B cell (primary cell): ENCODE data around the gene CDC45. TPM values are rescaled to one million over a fixed set of nuclear protein-coding genes. Genes with fewer than 3 reads are reported as not detected.

Source experiments
- ATAC-seq: fragments of 200-7000 bp; cut with Tn5 transposase; one replicate; pipeline ENCODE4 v1.10.0; 2021; ENCODE audit warnings: low read depth, mild to moderate bottlenecking, moderate number of reproducible peaks, moderate library complexity
- CTCF ChIA-PET: fragments of 350-600 bp; sonication (Branson Sonifier 250); formaldehyde crosslinking; loops from one replicate; lab custom pipeline; 2021; ENCODE audit warnings: antibody characterized with exemption, inconsistent platforms; lab: Charles Lee
- POLR2A ChIA-PET: fragments of 350-600 bp; sonication (Branson Sonifier 250); formaldehyde crosslinking; loops from one replicate; lab custom pipeline; 2021; ENCODE audit warnings: antibody characterized with exemption; lab: Charles Lee
- DNase-seq: peaks from one replicate; pipeline ENCODE4 v3.0.0; 2013
- H2AFZ ChIP-seq: 2 replicates; pipeline ENCODE4 v1.6.1; 2012; ENCODE audit warnings: mild to moderate bottlenecking, low read depth, low read length; ENCODE audit not compliant: insufficient read depth, poor library complexity, severe bottlenecking
- H3K27ac ChIP-seq, 2 donors: 1 replicate in 1 of 2; 2 replicates in 1 of 2; pipeline ENCODE4 v1.5.1; 2012 to 2013; ENCODE audit warnings: low read length in 2 of 2, mild to moderate bottlenecking in 2 of 2, moderate library complexity in 1 of 2
- H3K27me3 ChIP-seq, 4 experiments: fragments of 200-600 bp in 1 of 4; sonication (generic) in 1 of 4; replicated peaks in 1 of 4; 1 replicate in 2 of 4; 2 replicates in 2 of 4; pipeline versions ENCODE4 v1.6.1 to v1.7.0; 2013 to 2016; ENCODE audit warnings: low read length in 3 of 4, mild to moderate bottlenecking in 2 of 4, mixed read lengths in 1 of 4, moderate library complexity in 1 of 4; ENCODE audit not compliant: insufficient read depth in 4 of 4, control insufficient read depth in 3 of 4; ENCODE audit errors: control extremely low read depth in 1 of 4
- H3K36me3 ChIP-seq, 2 experiments: replicated peaks in 1 of 2; 1 replicate in 1 of 2; 2 replicates in 1 of 2; pipeline versions ENCODE4 v1.6.1 to v1.7.1; 2013; ENCODE audit warnings: low read length in 1 of 2; ENCODE audit not compliant: insufficient read depth in 2 of 2, control insufficient read depth in 1 of 2; ENCODE audit errors: control extremely low read depth in 1 of 2, extremely low read depth in 1 of 2
- H3K4me1 ChIP-seq, 2 donors: fragments of 200-600 bp in 1 of 2; sonication (generic) in 1 of 2; 1 replicate in 1 of 2; 2 replicates in 1 of 2; pipeline versions ENCODE4 v1.5.1 to v1.6.1; 2013 to 2017; ENCODE audit warnings: low read length in 2 of 2; ENCODE audit not compliant: control insufficient read depth in 2 of 2, insufficient read depth in 2 of 2
- H3K4me2 ChIP-seq: replicated peaks from 2 replicates; pipeline ENCODE3; 2012; ENCODE audit warnings: mild to moderate bottlenecking, low read depth, low read length; ENCODE audit not compliant: poor library complexity, severe bottlenecking
- H3K4me3 ChIP-seq, 5 experiments: fragments of 200-600 bp in 1 of 5; sonication (generic) in 1 of 5; 1 replicate in 3 of 5; 2 replicates in 2 of 5; pipeline versions ENCODE4 v1.5.1 to v1.7.0; 2011 to 2016; ENCODE audit warnings: low read length in 4 of 5, mild to moderate bottlenecking in 4 of 5, low read depth in 2 of 5, control low read depth in 1 of 5, moderate library complexity in 1 of 5; ENCODE audit not compliant: insufficient read depth in 1 of 5; ENCODE audit errors: control extremely low read depth in 1 of 5, extremely low read depth in 1 of 5
- H3K79me2 ChIP-seq: fragments of 200-600 bp; sonication (generic); one replicate; pipeline ENCODE4 v1.6.0; 2016; ENCODE audit warnings: low read length; ENCODE audit not compliant: control insufficient read depth, insufficient read depth
- H3K9ac ChIP-seq: fragments of 200-600 bp; sonication (generic); 2 replicates; pipeline ENCODE4 v1.6.1; 2017; ENCODE audit warnings: mild to moderate bottlenecking, low read length, moderate library complexity
- H3K9me3 ChIP-seq, 3 donors: one replicate each; pipeline versions ENCODE4 v1.6.1 to v1.7.1; 2013; ENCODE audit warnings: low read length in 2 of 3; ENCODE audit not compliant: control insufficient read depth in 2 of 3, insufficient read depth in 1 of 3; ENCODE audit errors: control extremely low read depth in 1 of 3
- H4K20me1 ChIP-seq: 2 replicates; pipeline ENCODE4 v1.6.0; 2012; ENCODE audit warnings: mild to moderate bottlenecking, low read length; ENCODE audit not compliant: insufficient read depth, control insufficient read depth, poor library complexity, severe bottlenecking
- H3K27ac Mint-ChIP-seq: one replicate; pipeline ENCODE4 v1.8.0; 2021; ENCODE audit warnings: mixed read lengths
- H3K27me3 Mint-ChIP-seq: one replicate; pipeline ENCODE4 v1.8.0; 2021; ENCODE audit warnings: mixed read lengths
- H3K4me1 Mint-ChIP-seq: one replicate; pipeline ENCODE4 v1.8.0; 2021; ENCODE audit warnings: mixed read lengths
- H3K4me3 Mint-ChIP-seq: one replicate; pipeline ENCODE4 v1.8.0; 2021; ENCODE audit warnings: mixed read lengths
- H3K9me3 Mint-ChIP-seq: one replicate; pipeline ENCODE4 v1.8.0; 2022; ENCODE audit warnings: mixed read lengths; ENCODE audit not compliant: insufficient read depth
- CTCF ChIP-seq: fragments of 200-600 bp; IDR thresholded peaks from one replicate; pipeline ENCODE4 v1.8.0; 2022; ENCODE audit warnings: antibody characterized with exemption, mild to moderate bottlenecking
- EZH2 ChIP-seq: IDR thresholded peaks from 2 replicates; pipeline ENCODE4 v1.6.1; 2012; ENCODE audit warnings: borderline replicate concordance, low read depth, mild to moderate bottlenecking, moderate library complexity, low read length; ENCODE audit not compliant: insufficient read depth, poor library complexity, severe bottlenecking
- WGBS: methylation state at CpG from one replicate; pipeline ENCODE4 v1.1.5; 2013; ENCODE audit warnings: missing lambda C conversion rate; ENCODE audit not compliant: insufficient coverage; 5-methylcytosine and 5-hydroxymethylcytosine counted together
- intact Hi-C: fragments of 100-400 bp; cut with micrococcal nuclease; formaldehyde crosslinking; loops from one replicate; pipeline ENCODE4 v1.10.0; 2022
- polyA plus RNA-seq: library from polyadenylated mRNA; depleted of rRNA; stranded (reverse); fragments of >200 nt; gene quantifications from 2 replicates; pipeline ENCODE4 v1.2.3, GENCODE V29; 2012
- total RNA-seq, 2 donors: library from RNA; stranded (reverse); fragments of 120-200 nt in 1 of 2; gene quantifications; 1 replicate in 1 of 2; 2 replicates in 1 of 2; pipeline versions ENCODE4 v1.2.3 to v1.2.4, GENCODE V29; 2013 to 2022

Gene CDC45
- total and polyA plus RNA-seq, 2 donors (not counting 1 experiment from before 2014, with no cell fraction given) = 0.49 to 1.4 TPM

- H3K4me3 Mint-ChIP-seq = peak overlapping the region; percentile 45
- peak overlapping the region; percentile 67 to 91 for H3K27ac ChIP-seq
- intact Hi-C loops = loop anchor here (5.0 kb wide), 1 partner anchor 142 kb away; the partner anchor contains the start of gene CLTCL1
- peaks cover 34% of the 10 kb centered on the region for H3K79me2 ChIP-seq
- H2AFZ ChIP-seq = no peak overlapping the region
- no peaks in the 10 kb centered on the region for H3K9me3 ChIP-seq
- TF ChIP-seq EZH2 (no peak), CTCF (no peak)
- DNase-seq (peak; percentile 23), ATAC-seq (no peak)
- WGBS = no CpG with 5 or more reads among the region's 7 CpGs
- ChIA-PET CTCF (interaction anchor here (0.7 to 1.6 kb wide), 3 partner anchors 141 to 290 kb away, joined by 4 to 7 read pairs (median 5); partner anchors contain the start of gene ESS2), POLR2A (interaction anchor here (0.6 to 3.9 kb wide), 3 partner anchors 12 to 338 kb away, joined by 3 to 29 read pairs (median 4); partner anchors contain the start of genes C22orf39 and UFD1)
- peaks cover 44 to 53% of the 10 kb centered on the region in 2 donors for H3K4me1 ChIP-seq
- no peaks in the 10 kb centered on the region for H3K27me3 Mint-ChIP-seq
- H3K36me3 ChIP-seq = peaks cover 5 to 13% of the 10 kb centered on the region in 2 experiments
- no peaks in the 10 kb centered on the region for H3K9me3 Mint-ChIP-seq
- H3K27me3 ChIP-seq = no peaks in the 10 kb centered on the region
- peaks cover 16% of the 10 kb centered on the region for H4K20me1 ChIP-seq
- H3K9ac ChIP-seq = no peak overlapping the region
- peak overlapping the region; percentile 45 for H3K4me2 ChIP-seq
- H3K4me1 Mint-ChIP-seq = peaks cover 50% of the 10 kb centered on the region
- peak overlapping the region; percentile 78 for H3K27ac Mint-ChIP-seq
- H3K4me3 ChIP-seq = no peak overlapping the region
Observed at GRCh38 chr22:19434401-19434800, 45.3 kb upstream of the CDC45 start.
